ENCODE results near the gene PTPN1. TPM values are rescaled to one million over a fixed set of nuclear protein-coding genes. Genes with fewer than 3 reads are reported as not detected.

Gene PTPN1
- 36.7 and 51.5 TPM in 2 replicates for total RNA-seq

GRCh38 chr20:50509923-50510705 is at the start of gene PTPN1:
Gene PTPN1 (plus strand): TSS chr20:50510383. CDS start chr20:50510528, 145 bp downstream.

Other genes with a start within 250 kb of the PTPN1 start
- 0.33 and 0.63 TPM in 2 replicates for gene RIPOR3, start 181.2 kb downstream of the PTPN1 start, total RNA-seq
- 5.1 and 25.1 TPM in 2 replicates for gene PARD6B, start 221.2 kb downstream of the PTPN1 start, total RNA-seq